SIG-M5 treated with dmso at 0.1 percent for 504 hours (cell line): ENCODE results near the gene TNFRSF19.
A peak's percentile ranks its signal among the peaks of the same experiment; 100 is the strongest.
"Not testable (repeated sequence)": the region's sequence is repeated elsewhere in the genome, so short reads cannot be mapped to it uniquely, and the experiment has no call there.

ENCODE experiments used
- DNase-seq: peaks from one replicate; lab custom pipeline; 2025; ENCODE audit not compliant: unreplicated experiment; lab: John Stamatoyannopoulos, UW

Gene TNFRSF19

GRCh38 chr13:23570099-23570920 is at the start of gene TNFRSF19:
TNFRSF19 (plus strand) TSS chr13:23570412; CDS start chr13:23590184, 19,772 bp downstream.
- no peak for DNase-seq

GRCh38 chr13:23529926-23530325 is 40.3 kb upstream of the TNFRSF19 start:
- not testable (repeated sequence) for DNase-seq

- no peak for DNase-seq
These were observed 38.8 kb upstream of the TNFRSF19 start for GRCh38 chr13:23531446-23531845.

- no peak for DNase-seq
These were observed 36.1 kb upstream of the TNFRSF19 start for GRCh38 chr13:23534090-23534489.

- DNase-seq: no peak
These were observed 28.9 kb upstream of the TNFRSF19 start for GRCh38 chr13:23541221-23541824.

GRCh38 chr13:23544668-23545067 is 25.5 kb upstream of the TNFRSF19 start:
- DNase-seq: no peak

GRCh38 chr13:23547000-23547590 is 23.1 kb upstream of the TNFRSF19 start:
- no peak for DNase-seq

GRCh38 chr13:23549724-23550123 is 20.5 kb upstream of the TNFRSF19 start:
- DNase-seq: no peak

GRCh38 chr13:23550163-23550562 is 20.0 kb upstream of the TNFRSF19 start:
- no peak for DNase-seq

- DNase-seq: peak; percentile 8
These were observed 18.8 kb upstream of the TNFRSF19 start for GRCh38 chr13:23551213-23552008.

GRCh38 chr13:23552171-23552570 is 18.0 kb upstream of the TNFRSF19 start:
- DNase-seq: no peak

- DNase-seq: no peak
These were observed 17.6 kb upstream of the TNFRSF19 start for GRCh38 chr13:23552661-23553060.

- no peak for DNase-seq
These were observed 16.2 kb upstream of the TNFRSF19 start for GRCh38 chr13:23554000-23554399.

GRCh38 chr13:23557043-23557442 is 13.2 kb upstream of the TNFRSF19 start:
- no peak for DNase-seq

- DNase-seq: no peak
These were observed 12.5 kb upstream of the TNFRSF19 start for GRCh38 chr13:23557733-23558132.

GRCh38 chr13:23558675-23559536 is 11.3 kb upstream of the TNFRSF19 start:
- DNase-seq: peak; percentile 97

GRCh38 chr13:23560571-23561089 is 9.6 kb upstream of the TNFRSF19 start:
- DNase-seq: no peak

GRCh38 chr13:23561261-23561660 is 9.0 kb upstream of the TNFRSF19 start:
- no peak for DNase-seq

GRCh38 chr13:23563085-23563845 is 6.9 kb upstream of the TNFRSF19 start:
- DNase-seq: no peak
